Loucy (cell line): ENCODE measurements around the gene CSNK1G3.
A peak's percentile ranks its signal among the peaks of the same experiment; 100 is the strongest.

Experiments used
- H2AFZ ChIP-seq: fragments of 200-600 bp; sonication (generic); 2 replicates; pipeline ENCODE4 v1.6.0; 2016; ENCODE audit warnings: antibody characterized with exemption, mild to moderate bottlenecking, low read length, moderate library complexity
- H3F3A ChIP-seq: fragments of 200-600 bp; 2 replicates; pipeline ENCODE4 v1.6.0; 2016; ENCODE audit warnings: antibody characterized with exemption, low read depth, mild to moderate bottlenecking
- H3K27me3 ChIP-seq: fragments of 200-600 bp; sonication (generic); 2 replicates; pipeline ENCODE4 v1.6.1; 2014; ENCODE audit warnings: low read length, mild to moderate bottlenecking; ENCODE audit not compliant: insufficient read depth, poor library complexity, severe bottlenecking
- H3K36me3 ChIP-seq: fragments of 200-600 bp; sonication (generic); 2 replicates; pipeline ENCODE4 v1.6.1; 2016; ENCODE audit warnings: low read length; ENCODE audit not compliant: insufficient read depth
- H3K4me1 ChIP-seq: fragments of 200-600 bp; sonication (generic); 2 replicates; pipeline ENCODE4 v1.5.1; 2014; ENCODE audit warnings: low read length, mild to moderate bottlenecking; ENCODE audit not compliant: insufficient read depth, poor library complexity, severe bottlenecking
- H3K4me2 ChIP-seq: fragments of 200-600 bp; sonication (generic); 2 replicates; pipeline ENCODE4 v1.6.0; 2014; ENCODE audit warnings: antibody characterized with exemption, low read length, low read depth, mild to moderate bottlenecking; ENCODE audit not compliant: poor library complexity, severe bottlenecking
- H3K4me3 ChIP-seq: fragments of 200-600 bp; sonication (generic); 2 replicates; pipeline ENCODE4 v1.5.1; 2014; ENCODE audit warnings: low read length, mild to moderate bottlenecking, mixed read lengths; ENCODE audit not compliant: poor library complexity, severe bottlenecking
- H3K79me2 ChIP-seq: fragments of 200-600 bp; sonication (generic); 2 replicates; pipeline ENCODE4 v1.6.1; 2014; ENCODE audit warnings: low read length; ENCODE audit not compliant: insufficient read depth
- H3K9ac ChIP-seq: fragments of 200-600 bp; sonication (generic); 2 replicates; pipeline ENCODE4 v1.6.0; 2014; ENCODE audit warnings: mild to moderate bottlenecking, low read depth, low read length, moderate library complexity; ENCODE audit not compliant: poor library complexity, severe bottlenecking
- H3K9me2 ChIP-seq: fragments of 200-600 bp; sonication (generic); replicated peaks from 2 replicates; pipeline ENCODE4 v1.6.1; 2016; ENCODE audit warnings: low read depth, low read length, mixed read lengths
- H3K9me3 ChIP-seq: fragments of 200-600 bp; sonication (generic); 2 replicates; pipeline ENCODE4 v1.6.1; 2014; ENCODE audit warnings: mild to moderate bottlenecking, antibody characterized with exemption, low read length, low read depth; ENCODE audit not compliant: insufficient read depth
- H4K20me1 ChIP-seq: fragments of 200-600 bp; sonication (generic); 2 replicates; pipeline ENCODE4 v1.6.0; 2014; ENCODE audit warnings: antibody characterized with exemption, low read length, mild to moderate bottlenecking; ENCODE audit not compliant: insufficient read depth, poor library complexity, severe bottlenecking
- EZH2phosphoT487 ChIP-seq: fragments of 200-600 bp; IDR thresholded peaks from 2 replicates; pipeline ENCODE4 v1.6.1; 2018; ENCODE audit warnings: antibody characterized with exemption, mild to moderate bottlenecking, moderate library complexity, borderline replicate concordance
- TF ChIP-seq, protein P1 (sequence below): fragments of 200-600 bp; sonication (generic); conservative IDR thresholded peaks from 2 replicates; pipeline ENCODE4 v1.5.1; 2014; ENCODE audit warnings: mild to moderate bottlenecking, antibody characterized with exemption, low read length

The CSNK1G3 gene

DNA sequence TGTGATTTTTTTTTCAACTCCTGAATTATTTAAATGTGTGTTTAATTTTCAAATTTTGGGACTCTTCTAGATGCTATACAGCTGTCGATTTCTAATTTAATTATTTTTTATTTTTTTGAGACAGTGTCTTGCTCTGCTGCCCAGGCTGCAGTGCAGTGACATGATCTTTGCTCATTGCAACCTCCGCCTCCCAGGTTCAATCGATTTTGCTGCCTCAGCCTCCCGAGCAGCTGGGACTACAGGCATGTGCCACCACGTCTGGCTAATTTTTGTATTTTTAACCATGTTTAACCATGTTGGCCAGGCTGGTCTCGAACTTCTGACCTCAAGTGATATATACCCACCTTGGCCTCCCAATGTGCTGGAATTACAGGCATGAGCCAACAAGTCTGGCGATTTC, 28.6 kb downstream of the CSNK1G3 start:
- no peaks in the 10 kb centered on the region for H3K9me3 ChIP-seq
- no peaks in the 10 kb centered on the region for H3F3A ChIP-seq
- H3K9ac ChIP-seq, result no peak overlapping the region
- TF ChIP-seq, protein P1, sequence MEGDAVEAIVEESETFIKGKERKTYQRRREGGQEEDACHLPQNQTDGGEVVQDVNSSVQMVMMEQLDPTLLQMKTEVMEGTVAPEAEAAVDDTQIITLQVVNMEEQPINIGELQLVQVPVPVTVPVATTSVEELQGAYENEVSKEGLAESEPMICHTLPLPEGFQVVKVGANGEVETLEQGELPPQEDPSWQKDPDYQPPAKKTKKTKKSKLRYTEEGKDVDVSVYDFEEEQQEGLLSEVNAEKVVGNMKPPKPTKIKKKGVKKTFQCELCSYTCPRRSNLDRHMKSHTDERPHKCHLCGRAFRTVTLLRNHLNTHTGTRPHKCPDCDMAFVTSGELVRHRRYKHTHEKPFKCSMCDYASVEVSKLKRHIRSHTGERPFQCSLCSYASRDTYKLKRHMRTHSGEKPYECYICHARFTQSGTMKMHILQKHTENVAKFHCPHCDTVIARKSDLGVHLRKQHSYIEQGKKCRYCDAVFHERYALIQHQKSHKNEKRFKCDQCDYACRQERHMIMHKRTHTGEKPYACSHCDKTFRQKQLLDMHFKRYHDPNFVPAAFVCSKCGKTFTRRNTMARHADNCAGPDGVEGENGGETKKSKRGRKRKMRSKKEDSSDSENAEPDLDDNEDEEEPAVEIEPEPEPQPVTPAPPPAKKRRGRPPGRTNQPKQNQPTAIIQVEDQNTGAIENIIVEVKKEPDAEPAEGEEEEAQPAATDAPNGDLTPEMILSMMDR, result no peak
- no peak for TF ChIP-seq EZH2phosphoT487
- no peaks in the 10 kb centered on the region for H3K27me3 ChIP-seq
- H3K4me2 ChIP-seq, result no peak overlapping the region
- H3K4me1 ChIP-seq, result no peaks in the 10 kb centered on the region
- H3K4me3 ChIP-seq, result no peak overlapping the region
- no peaks in the 10 kb centered on the region for H3K36me3 ChIP-seq
- H3K79me2 ChIP-seq, result peaks cover 67% of the 10 kb centered on the region
- peaks cover 4% of the 10 kb centered on the region for H4K20me1 ChIP-seq
- H2AFZ ChIP-seq, result no peak overlapping the region
- no peaks in the 10 kb centered on the region for H3K9me2 ChIP-seq

GRCh38 chr5:123543438-123543837, 31.5 kb downstream of the CSNK1G3 start:
- H3K4me3 ChIP-seq, result no peak overlapping the region
- H3K9me3 ChIP-seq, result no peaks in the 10 kb centered on the region
- no peak overlapping the region for H3K9ac ChIP-seq
- no peak for TF ChIP-seq EZH2phosphoT487
- TF ChIP-seq, protein P1, result no peak
- peaks cover 50% of the 10 kb centered on the region for H3K79me2 ChIP-seq
- no peaks in the 10 kb centered on the region for H3K9me2 ChIP-seq
- H3K36me3 ChIP-seq, result no peaks in the 10 kb centered on the region
- H3K4me1 ChIP-seq, result no peaks in the 10 kb centered on the region
- H3K4me2 ChIP-seq, result no peak overlapping the region
- no peaks in the 10 kb centered on the region for H3K27me3 ChIP-seq
- peaks cover 4% of the 10 kb centered on the region for H4K20me1 ChIP-seq
- no peak overlapping the region for H2AFZ ChIP-seq
- no peaks in the 10 kb centered on the region for H3F3A ChIP-seq

GRCh38 chr5:123545506-123545905, 33.5 kb downstream of the CSNK1G3 start:
- Histone ChIP-seq H3K9ac (no peak overlapping the region), H4K20me1 (no peaks in the 10 kb centered on the region), H3K4me2 (no peak overlapping the region), H3K9me3 (no peaks in the 10 kb centered on the region), H3K4me1 (peaks cover 10% of the 10 kb centered on the region), H3K27me3 (no peaks in the 10 kb centered on the region), H3K4me3 (no peak overlapping the region), H3F3A (no peaks in the 10 kb centered on the region), H3K9me2 (no peaks in the 10 kb centered on the region), H2AFZ (no peak overlapping the region), H3K79me2 (peaks cover 41% of the 10 kb centered on the region), H3K36me3 (no peaks in the 10 kb centered on the region)
- TF ChIP-seq, protein P1, result peak; percentile 54
- no peak for TF ChIP-seq EZH2phosphoT487
